Astrocyte (in vitro differentiated cells and primary cell): ENCODE data around the gene DEPP1. TPM values are rescaled to one million over a fixed set of nuclear protein-coding genes. Genes with fewer than 3 reads are reported as not detected.

Source experiments
- DNase-seq: peaks from one replicate; pipeline ENCODE4 v3.0.0-alpha.2; 2010; ENCODE audit warnings: low read depth
- FAIRE-seq: peaks from 2 replicates; lab custom pipeline; 2011; peaks lifted over from hg19 to GRCh38; lab: Jason Lieb, UNC
- H2AFZ ChIP-seq: 2 replicates; pipeline ENCODE4 v1.6.0; 2012; ENCODE audit warnings: low read depth, low read length, inconsistent platforms
- H3K27ac ChIP-seq: 2 replicates; pipeline ENCODE4 v1.5.1; 2011; ENCODE audit warnings: low read depth, low read length, inconsistent platforms
- H3K27me3 ChIP-seq: 2 replicates; pipeline ENCODE4 v1.6.0; 2011; ENCODE audit warnings: low read length, inconsistent platforms; ENCODE audit not compliant: insufficient read depth
- H3K36me3 ChIP-seq: 2 replicates; pipeline ENCODE4 v1.5.1; 2011; ENCODE audit warnings: low read length, inconsistent platforms; ENCODE audit not compliant: insufficient read depth
- H3K4me1 ChIP-seq: 2 replicates; pipeline ENCODE4 v1.5.1; 2011; ENCODE audit warnings: low read length, inconsistent platforms; ENCODE audit not compliant: insufficient read depth
- H3K4me2 ChIP-seq: 2 replicates; pipeline ENCODE4 v1.6.0; 2012; ENCODE audit warnings: low read length, inconsistent platforms
- H3K4me3 ChIP-seq: 2 replicates; pipeline ENCODE4 v1.5.1; 2011; ENCODE audit warnings: low read depth, mild to moderate bottlenecking, low read length, inconsistent platforms; ENCODE audit not compliant: insufficient read depth
- H3K79me2 ChIP-seq: 2 replicates; pipeline ENCODE4 v1.6.0; 2012; ENCODE audit warnings: mild to moderate bottlenecking, low read length, inconsistent platforms; ENCODE audit not compliant: insufficient read depth
- H3K9ac ChIP-seq: 2 replicates; pipeline ENCODE4 v1.6.0; 2012; ENCODE audit warnings: mild to moderate bottlenecking, low read length, inconsistent platforms
- H3K9me3 ChIP-seq: 2 replicates; pipeline ENCODE4 v1.5.1; 2012; ENCODE audit warnings: low read depth, mild to moderate bottlenecking, low read length, inconsistent platforms; ENCODE audit not compliant: insufficient read depth
- H4K20me1 ChIP-seq: 2 replicates; pipeline ENCODE4 v1.6.0; 2012; ENCODE audit warnings: low read length, inconsistent platforms; ENCODE audit not compliant: insufficient read depth
- H3K27ac Mint-ChIP-seq: one replicate; pipeline ENCODE4 v1.8.0; 2021; ENCODE audit warnings: mild to moderate bottlenecking, mixed read lengths; ENCODE audit not compliant: unreplicated experiment
- H3K27me3 Mint-ChIP-seq: one replicate; pipeline ENCODE4 v1.8.0; 2021; ENCODE audit warnings: low read depth, mixed read lengths; ENCODE audit not compliant: unreplicated experiment
- H3K36me3 Mint-ChIP-seq: one replicate; pipeline ENCODE4 v1.8.0; 2021; ENCODE audit warnings: low read depth, mixed read lengths; ENCODE audit not compliant: unreplicated experiment
- H3K4me1 Mint-ChIP-seq: one replicate; pipeline ENCODE4 v1.8.0; 2021; ENCODE audit warnings: low read depth, mixed read lengths; ENCODE audit not compliant: unreplicated experiment
- H3K4me3 Mint-ChIP-seq: one replicate; pipeline ENCODE4 v1.8.0; 2021; ENCODE audit warnings: mild to moderate bottlenecking, moderate library complexity, mixed read lengths; ENCODE audit not compliant: unreplicated experiment
- H3K9me3 Mint-ChIP-seq: one replicate; pipeline ENCODE4 v1.8.0; 2021; ENCODE audit warnings: mild to moderate bottlenecking, mixed read lengths; ENCODE audit not compliant: unreplicated experiment
- EZH2 ChIP-seq: IDR thresholded peaks from 2 replicates; pipeline ENCODE4 v1.6.1; 2012; ENCODE audit warnings: mild to moderate bottlenecking, low read length, inconsistent platforms; ENCODE audit not compliant: insufficient read depth
- total RNA-seq: library from RNA; stranded (reverse); gene quantifications from 2 replicates; pipeline ENCODE4 v1.2.1, GENCODE V29; 2021
- TF ChIP-seq, protein P1 (sequence below): IDR thresholded peaks from 2 replicates; pipeline ENCODE4 v1.5.1; 2011; ENCODE audit warnings: low read depth, mild to moderate bottlenecking, inconsistent platforms, low read length, moderate library complexity; ENCODE audit not compliant: insufficient read depth

DEPP1 gene
- total RNA-seq, 1 donor from 2014 or later: 6.6 TPM

- Histone ChIP-seq H3K9ac (no peak overlapping the region), H2AFZ (no peak overlapping the region)
- no peak for FAIRE-seq
Observed at GRCh38 chr10:44985175-44985681, 6.6 kb upstream of the DEPP1 start.

GRCh38 chr10:44984671-44985101 lies 6.1 kb upstream of the DEPP1 start:
- TF ChIP-seq EZH2: no peak
- TF ChIP-seq, protein P1, sequence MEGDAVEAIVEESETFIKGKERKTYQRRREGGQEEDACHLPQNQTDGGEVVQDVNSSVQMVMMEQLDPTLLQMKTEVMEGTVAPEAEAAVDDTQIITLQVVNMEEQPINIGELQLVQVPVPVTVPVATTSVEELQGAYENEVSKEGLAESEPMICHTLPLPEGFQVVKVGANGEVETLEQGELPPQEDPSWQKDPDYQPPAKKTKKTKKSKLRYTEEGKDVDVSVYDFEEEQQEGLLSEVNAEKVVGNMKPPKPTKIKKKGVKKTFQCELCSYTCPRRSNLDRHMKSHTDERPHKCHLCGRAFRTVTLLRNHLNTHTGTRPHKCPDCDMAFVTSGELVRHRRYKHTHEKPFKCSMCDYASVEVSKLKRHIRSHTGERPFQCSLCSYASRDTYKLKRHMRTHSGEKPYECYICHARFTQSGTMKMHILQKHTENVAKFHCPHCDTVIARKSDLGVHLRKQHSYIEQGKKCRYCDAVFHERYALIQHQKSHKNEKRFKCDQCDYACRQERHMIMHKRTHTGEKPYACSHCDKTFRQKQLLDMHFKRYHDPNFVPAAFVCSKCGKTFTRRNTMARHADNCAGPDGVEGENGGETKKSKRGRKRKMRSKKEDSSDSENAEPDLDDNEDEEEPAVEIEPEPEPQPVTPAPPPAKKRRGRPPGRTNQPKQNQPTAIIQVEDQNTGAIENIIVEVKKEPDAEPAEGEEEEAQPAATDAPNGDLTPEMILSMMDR: no peak
- Histone ChIP-seq H3K4me2 (no peak overlapping the region), H3K4me1 (peaks cover 40% of the 10 kb centered on the region), H4K20me1 (no peaks in the 10 kb centered on the region), H3K9ac (no peak overlapping the region), H2AFZ (no peak overlapping the region), H3K27ac (no peak overlapping the region), H3K4me3 (no peak overlapping the region), H3K9me3 (no peaks in the 10 kb centered on the region), H3K27me3 (no peaks in the 10 kb centered on the region), H3K36me3 (no peaks in the 10 kb centered on the region), H3K79me2 (no peaks in the 10 kb centered on the region)
- DNase-seq (no peak), FAIRE-seq (no peak)
- H3K9me3 Mint-ChIP-seq: peaks cover 2% of the 10 kb centered on the region
- no peak overlapping the region for H3K27ac Mint-ChIP-seq
- no peaks in the 10 kb centered on the region for H3K27me3 Mint-ChIP-seq
- H3K4me1 Mint-ChIP-seq: peaks cover 56% of the 10 kb centered on the region
- H3K36me3 Mint-ChIP-seq: peaks cover 26% of the 10 kb centered on the region
- H3K4me3 Mint-ChIP-seq: no peak overlapping the region

More at GRCh38 chr10:44985175-44985681, 6.6 kb upstream of the DEPP1 start:
- no peaks in the 10 kb centered on the region for H4K20me1 ChIP-seq
- no peaks in the 10 kb centered on the region for H3K9me3 ChIP-seq
- TF ChIP-seq EZH2: no peak
- TF ChIP-seq, protein P1: no peak
- no peak overlapping the region for H3K4me3 ChIP-seq
- H3K4me1 Mint-ChIP-seq: peaks cover 52% of the 10 kb centered on the region
- peaks cover 35% of the 10 kb centered on the region for H3K4me1 ChIP-seq
- no peak overlapping the region for H3K4me3 Mint-ChIP-seq
- H3K27me3 Mint-ChIP-seq: no peaks in the 10 kb centered on the region
- H3K4me2 ChIP-seq: no peak overlapping the region
- peak overlapping the region; percentile 83 for H3K27ac Mint-ChIP-seq
- H3K36me3 Mint-ChIP-seq: peaks cover 30% of the 10 kb centered on the region
- no peaks in the 10 kb centered on the region for H3K79me2 ChIP-seq
- H3K27me3 ChIP-seq: no peaks in the 10 kb centered on the region
- H3K36me3 ChIP-seq: no peaks in the 10 kb centered on the region
- peaks cover 2% of the 10 kb centered on the region for H3K9me3 Mint-ChIP-seq
- DNase-seq: no peak
- H3K27ac ChIP-seq: no peak overlapping the region

DNA sequence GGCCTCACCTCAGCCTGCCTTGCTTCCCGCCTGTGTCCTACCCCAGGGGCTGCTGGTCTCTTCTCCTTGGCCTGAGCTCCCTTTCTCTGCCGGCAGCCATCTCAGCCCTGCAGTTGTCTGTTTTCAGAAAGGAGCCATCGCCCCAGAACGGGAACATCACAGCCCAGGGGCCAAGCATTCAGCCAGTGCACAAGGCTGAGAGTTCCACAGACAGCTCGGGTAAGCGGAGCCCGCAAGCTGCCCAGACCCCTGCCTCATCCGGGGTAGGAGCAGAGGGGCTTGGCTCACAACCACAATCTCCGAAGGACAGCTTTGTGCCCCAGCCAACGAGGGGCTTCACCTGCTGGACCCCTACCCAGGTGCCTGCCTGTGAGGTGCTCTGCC lies 5.3 kb upstream of the DEPP1 start:
- H3K9me3 Mint-ChIP-seq: peaks cover 2% of the 10 kb centered on the region
- no peak overlapping the region for H3K4me2 ChIP-seq
- no peak overlapping the region for H3K4me3 ChIP-seq
- no peak for TF ChIP-seq EZH2
- TF ChIP-seq, protein P1: no peak
- H3K9me3 ChIP-seq: no peaks in the 10 kb centered on the region
- no peaks in the 10 kb centered on the region for H4K20me1 ChIP-seq
- peaks cover 63% of the 10 kb centered on the region for H3K4me1 Mint-ChIP-seq
- peaks cover 19% of the 10 kb centered on the region for H3K36me3 Mint-ChIP-seq
- no peak overlapping the region for H3K4me3 Mint-ChIP-seq
- peaks cover 48% of the 10 kb centered on the region for H3K4me1 ChIP-seq
- peak overlapping the region; percentile 34 for H3K27ac Mint-ChIP-seq
- H3K79me2 ChIP-seq: no peaks in the 10 kb centered on the region
- FAIRE-seq (no peak), DNase-seq (no peak)
- no peaks in the 10 kb centered on the region for H3K27me3 ChIP-seq
- no peak overlapping the region for H2AFZ ChIP-seq
- no peak overlapping the region for H3K27ac ChIP-seq
- H3K9ac ChIP-seq: no peak overlapping the region
- H3K27me3 Mint-ChIP-seq: no peaks in the 10 kb centered on the region
- no peaks in the 10 kb centered on the region for H3K36me3 ChIP-seq
